ENCODE measurements around the gene PGGHG.

Gene PGGHG

GRCh38 chr11:344836-345578, 56.1 kb downstream of the PGGHG start:
- TF ChIP-seq CTCF (conservative IDR thresholded peaks at IDR 0.05; ENCODE audit: low read depth) = no peak
- no peak for DNase-seq (ENCODE audit: low spot score)
- H3K27ac ChIP-seq = no peak overlapping the region
- POLR2A ChIA-PET (ENCODE audit: low non-redundant PET) = no interaction called here
- CTCF ChIA-PET = no interaction called here

Data from RWPE1 (cell line).